OCI-LY7 (cell line): ENCODE data around the gene SLC2A4. TPM values are rescaled to one million over a fixed set of nuclear protein-coding genes. Genes with fewer than 3 reads are reported as not detected.

ENCODE experiments used
- BruUV-seq: library from RNA; stranded (reverse); fragments of 400-500 nt; replicated peaks from 2 replicates; lab custom pipeline; 2021; lab: Mats Ljungman, UMichigan
- CTCF ChIA-PET: fragments of 300-600 bp; sonication (Branson Sonifier 250); formaldehyde crosslinking; loops from one replicate; lab custom pipeline; 2022; ENCODE audit warnings: antibody characterized with exemption; ENCODE audit not compliant: unreplicated experiment; lab: Charles Lee
- POLR2A ChIA-PET: fragments of 300-600 bp; sonication (Branson Sonifier 250); formaldehyde crosslinking; loops from one replicate; lab custom pipeline; 2022; ENCODE audit warnings: antibody characterized with exemption; lab: Charles Lee
- DNase-seq: peaks from one replicate; pipeline ENCODE4 v3.0.0-alpha.2; 2015; ENCODE audit warnings: low spot score
- H2AFZ ChIP-seq: fragments of 200-600 bp; sonication (generic), shearing (Covaris generic); 2 replicates; pipeline ENCODE4 v1.6.1; 2014; ENCODE audit warnings: mild to moderate bottlenecking, antibody characterized with exemption, low read length, moderate library complexity
- H3K27ac ChIP-seq: fragments of 200-600 bp; sonication (generic); 2 replicates; pipeline ENCODE4 v1.5.1; 2014; ENCODE audit warnings: mixed run types, low read depth, mild to moderate bottlenecking, moderate library complexity, low read length, inconsistent platforms; ENCODE audit not compliant: poor library complexity, severe bottlenecking
- H3K36me3 ChIP-seq: fragments of 200-600 bp; sonication (generic); 2 replicates; pipeline ENCODE4 v1.6.1; 2014; ENCODE audit warnings: mild to moderate bottlenecking, antibody characterized with exemption, low read length, moderate library complexity, mixed read lengths; ENCODE audit not compliant: insufficient read depth
- H3K4me1 ChIP-seq: fragments of 200-600 bp; sonication (generic); 2 replicates; pipeline ENCODE4 v1.5.1; 2014; ENCODE audit warnings: mild to moderate bottlenecking, low read length; ENCODE audit not compliant: insufficient read depth, poor library complexity, severe bottlenecking
- H3K4me2 ChIP-seq: fragments of 200-600 bp; sonication (generic); 2 replicates; pipeline ENCODE4 v1.6.1; 2014; ENCODE audit warnings: mild to moderate bottlenecking, low read length
- H3K4me3 ChIP-seq: fragments of 200-600 bp; sonication (generic); 2 replicates; pipeline ENCODE4 v1.5.1; 2014; ENCODE audit warnings: mild to moderate bottlenecking, low read depth, low read length; ENCODE audit not compliant: poor library complexity, severe bottlenecking
- H3K79me2 ChIP-seq: fragments of 200-600 bp; sonication (generic); 2 replicates; pipeline ENCODE4 v1.6.1; 2016; ENCODE audit warnings: low read depth, mild to moderate bottlenecking, low read length, moderate library complexity, mixed read lengths; ENCODE audit not compliant: insufficient read depth
- H3K9me2 ChIP-seq: fragments of 200-600 bp; sonication (generic); 2 replicates; pipeline ENCODE4 v1.6.1; 2016; ENCODE audit warnings: mild to moderate bottlenecking, low read length, mixed read lengths; ENCODE audit not compliant: insufficient read depth
- H3K9me3 ChIP-seq: fragments of 200-600 bp; sonication (generic); 2 replicates; pipeline ENCODE4 v1.6.1; 2014; ENCODE audit warnings: mild to moderate bottlenecking, mixed run types, low read length, mixed read lengths
- H4K20me1 ChIP-seq: fragments of 200-600 bp; sonication (generic); 2 replicates; pipeline ENCODE4 v1.6.1; 2014; ENCODE audit warnings: mild to moderate bottlenecking, antibody characterized with exemption, low read length, moderate library complexity, mixed read lengths; ENCODE audit not compliant: insufficient read depth
- EZH2phosphoT487 ChIP-seq: fragments of 200-600 bp; sonication (generic); IDR thresholded peaks from 2 replicates; pipeline ENCODE4 v1.6.1; 2018; ENCODE audit warnings: low read depth, borderline replicate concordance, mild to moderate bottlenecking, mixed run types, antibody characterized with exemption, low read length, moderate library complexity, mixed read lengths
- intact Hi-C: fragments of 100-400 bp; cut with micrococcal nuclease; formaldehyde crosslinking; loops from one replicate; pipeline ENCODE4 v1.10.0; 2022; ENCODE audit not compliant: unreplicated experiment
- total RNA-seq, 2 experiments: library from RNA; depleted of rRNA in 1 of 2; stranded (reverse); fragments of >200 nt in 1 of 2; shearing (Covaris generic) in 1 of 2; gene quantifications; 2 replicates each; pipeline ENCODE4 v1.2.3, GENCODE V29; 2014 to 2022
- TF ChIP-seq, protein P1 (sequence below): fragments of 200-600 bp; sonication (generic); conservative IDR thresholded peaks from 2 replicates; pipeline ENCODE4 v1.5.1; 2014; ENCODE audit warnings: mild to moderate bottlenecking, antibody characterized with exemption, low read length, moderate library complexity, mixed read lengths

The SLC2A4 gene
- total RNA-seq, 2 experiments from 2014 or later = 0.61 to 0.63 TPM

DNA sequence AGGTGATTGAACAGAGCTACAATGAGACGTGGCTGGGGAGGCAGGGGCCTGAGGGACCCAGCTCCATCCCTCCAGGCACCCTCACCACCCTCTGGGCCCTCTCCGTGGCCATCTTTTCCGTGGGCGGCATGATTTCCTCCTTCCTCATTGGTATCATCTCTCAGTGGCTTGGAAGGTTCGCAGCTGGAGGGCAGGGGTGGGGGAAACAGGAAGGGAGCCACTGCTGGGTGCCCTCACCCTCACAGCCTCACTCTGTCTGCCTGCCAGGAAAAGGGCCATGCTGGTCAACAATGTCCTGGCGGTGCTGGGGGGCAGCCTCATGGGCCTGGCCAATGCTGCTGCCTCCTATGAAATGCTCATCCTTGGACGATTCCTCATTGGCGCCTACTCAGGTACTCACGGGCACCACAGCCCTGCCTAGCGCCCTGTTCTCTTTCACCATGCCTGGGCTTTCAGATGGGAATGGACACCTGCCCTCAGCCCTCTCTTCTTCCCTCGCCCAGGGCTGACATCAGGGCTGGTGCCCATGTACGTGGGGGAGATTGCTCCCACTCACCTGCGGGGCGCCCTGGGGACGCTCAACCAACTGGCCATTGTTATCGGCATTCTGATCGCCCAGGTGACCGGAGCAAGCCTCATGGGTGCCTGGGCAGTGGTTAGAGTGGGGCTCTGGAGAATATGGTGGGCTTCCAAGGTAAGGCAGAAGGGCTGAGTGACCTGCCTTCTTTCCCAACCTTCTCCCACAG is 2.1 kb downstream of the SLC2A4 start:
- ChIA-PET CTCF (no interaction called here), POLR2A (no interaction called here)
- Histone ChIP-seq H3K4me2 (no peak overlapping the region), H2AFZ (no peak overlapping the region), H3K4me3 (no peak overlapping the region), H3K9me3 (no peaks in the 10 kb centered on the region), H3K27ac (no peak overlapping the region), H3K79me2 (no peaks in the 10 kb centered on the region), H3K36me3 (no peaks in the 10 kb centered on the region), H3K9me2 (no peaks in the 10 kb centered on the region), H3K4me1 (peaks cover 41% of the 10 kb centered on the region), H4K20me1 (no peaks in the 10 kb centered on the region)
- no TSS peak for BruUV-seq
- TF ChIP-seq, protein P1, sequence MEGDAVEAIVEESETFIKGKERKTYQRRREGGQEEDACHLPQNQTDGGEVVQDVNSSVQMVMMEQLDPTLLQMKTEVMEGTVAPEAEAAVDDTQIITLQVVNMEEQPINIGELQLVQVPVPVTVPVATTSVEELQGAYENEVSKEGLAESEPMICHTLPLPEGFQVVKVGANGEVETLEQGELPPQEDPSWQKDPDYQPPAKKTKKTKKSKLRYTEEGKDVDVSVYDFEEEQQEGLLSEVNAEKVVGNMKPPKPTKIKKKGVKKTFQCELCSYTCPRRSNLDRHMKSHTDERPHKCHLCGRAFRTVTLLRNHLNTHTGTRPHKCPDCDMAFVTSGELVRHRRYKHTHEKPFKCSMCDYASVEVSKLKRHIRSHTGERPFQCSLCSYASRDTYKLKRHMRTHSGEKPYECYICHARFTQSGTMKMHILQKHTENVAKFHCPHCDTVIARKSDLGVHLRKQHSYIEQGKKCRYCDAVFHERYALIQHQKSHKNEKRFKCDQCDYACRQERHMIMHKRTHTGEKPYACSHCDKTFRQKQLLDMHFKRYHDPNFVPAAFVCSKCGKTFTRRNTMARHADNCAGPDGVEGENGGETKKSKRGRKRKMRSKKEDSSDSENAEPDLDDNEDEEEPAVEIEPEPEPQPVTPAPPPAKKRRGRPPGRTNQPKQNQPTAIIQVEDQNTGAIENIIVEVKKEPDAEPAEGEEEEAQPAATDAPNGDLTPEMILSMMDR = no peak
- no peak for TF ChIP-seq EZH2phosphoT487
- DNase-seq = no peak
- intact Hi-C loops = no loop called here

DNA sequence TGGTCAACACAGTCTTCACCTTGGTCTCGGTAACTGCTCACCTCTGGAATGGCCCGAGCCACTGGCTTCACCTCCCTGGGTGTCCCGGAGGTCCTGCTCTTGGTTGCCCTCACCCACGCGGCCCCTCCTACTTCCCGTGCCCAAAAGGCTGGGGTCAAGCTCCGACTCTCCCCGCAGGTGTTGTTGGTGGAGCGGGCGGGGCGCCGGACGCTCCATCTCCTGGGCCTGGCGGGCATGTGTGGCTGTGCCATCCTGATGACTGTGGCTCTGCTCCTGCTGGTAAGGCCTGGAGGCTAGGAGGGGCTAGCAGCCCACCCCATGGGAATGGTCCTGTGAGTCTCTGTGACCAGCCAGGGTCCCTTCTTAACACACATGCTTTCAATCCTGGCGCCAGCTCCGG is 3.4 kb downstream of the SLC2A4 start:
- intact Hi-C loops = no loop called here
- Histone ChIP-seq H3K9me3 (no peaks in the 10 kb centered on the region), H3K4me3 (no peak overlapping the region), H3K79me2 (no peaks in the 10 kb centered on the region), H3K9me2 (no peaks in the 10 kb centered on the region), H2AFZ (no peak overlapping the region), H4K20me1 (no peaks in the 10 kb centered on the region), H3K4me1 (peaks cover 39% of the 10 kb centered on the region), H3K36me3 (no peaks in the 10 kb centered on the region), H3K4me2 (no peak overlapping the region), H3K27ac (no peak overlapping the region)
- ChIA-PET POLR2A (no interaction called here), CTCF (no interaction called here)
- no TSS peak for BruUV-seq
- DNase-seq = no peak
- no peak for TF ChIP-seq EZH2phosphoT487
- TF ChIP-seq, protein P1 = no peak

DNA sequence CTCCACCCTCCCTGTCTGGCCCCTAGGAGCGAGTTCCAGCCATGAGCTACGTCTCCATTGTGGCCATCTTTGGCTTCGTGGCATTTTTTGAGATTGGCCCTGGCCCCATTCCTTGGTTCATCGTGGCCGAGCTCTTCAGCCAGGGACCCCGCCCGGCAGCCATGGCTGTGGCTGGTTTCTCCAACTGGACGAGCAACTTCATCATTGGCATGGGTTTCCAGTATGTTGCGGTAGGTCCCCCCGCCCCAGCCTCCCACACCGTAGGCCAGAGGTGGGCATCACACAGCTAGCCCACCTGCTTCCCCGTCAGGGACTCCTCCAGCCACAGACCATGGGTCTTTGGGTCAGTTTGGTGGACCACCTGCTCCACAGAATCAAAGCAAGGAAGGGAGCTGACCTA is 4.2 kb downstream of the SLC2A4 start:
- Histone ChIP-seq H3K9me3 (no peaks in the 10 kb centered on the region), H3K9me2 (no peaks in the 10 kb centered on the region), H4K20me1 (no peaks in the 10 kb centered on the region), H3K4me3 (no peak overlapping the region), H2AFZ (no peak overlapping the region), H3K27ac (no peak overlapping the region), H3K4me2 (no peak overlapping the region), H3K36me3 (no peaks in the 10 kb centered on the region), H3K4me1 (peaks cover 33% of the 10 kb centered on the region), H3K79me2 (no peaks in the 10 kb centered on the region)
- ChIA-PET CTCF (interaction anchor here (0.6 kb wide), 1 partner anchor 11 kb away, joined by 3 read pairs; no protein-coding TSS in a partner anchor), POLR2A (interaction anchor here (1.0 kb wide), 1 partner anchor 51 kb away, joined by 4 read pairs; the partner anchor contains the start of gene ACAP1)
- BruUV-seq = no TSS peak
- no peak for TF ChIP-seq EZH2phosphoT487
- TF ChIP-seq, protein P1 = no peak
- intact Hi-C loops = no loop called here
- DNase-seq = no peak
